Vagina (tissue), 2 donors: ENCODE measurements around the gene NFASC.

Experiments
- POLR2A ChIP-seq, 2 donors: fragments of 450-650 bp; IDR thresholded peaks; one replicate each; pipeline ENCODE4 v1.6.1; 2017; ENCODE audit warnings: antibody characterized with exemption in 2 of 2, mild to moderate bottlenecking in 2 of 2, moderate library complexity in 2 of 2
- POLR2AphosphoS5 ChIP-seq, 2 donors: sonication (generic); formaldehyde crosslinking; IDR thresholded peaks; one replicate each; pipeline ENCODE4 v1.9.0; 2017; ENCODE audit warnings: antibody characterized with exemption in 2 of 2, mild to moderate bottlenecking in 2 of 2, low read depth in 1 of 2; ENCODE audit not compliant: insufficient read depth in 1 of 2
- TF ChIP-seq, protein P1 (sequence below), 3 experiments: fragments of 450-650 bp in 2 of 3; fragments of 200-600 bp in 1 of 3; sonication (generic) in 1 of 3; IDR thresholded peaks; one replicate each; pipeline ENCODE4 v1.5.1; 2017 to 2019; ENCODE audit warnings: antibody characterized with exemption in 3 of 3, mild to moderate bottlenecking in 2 of 3, moderate library complexity in 2 of 3

DNA sequence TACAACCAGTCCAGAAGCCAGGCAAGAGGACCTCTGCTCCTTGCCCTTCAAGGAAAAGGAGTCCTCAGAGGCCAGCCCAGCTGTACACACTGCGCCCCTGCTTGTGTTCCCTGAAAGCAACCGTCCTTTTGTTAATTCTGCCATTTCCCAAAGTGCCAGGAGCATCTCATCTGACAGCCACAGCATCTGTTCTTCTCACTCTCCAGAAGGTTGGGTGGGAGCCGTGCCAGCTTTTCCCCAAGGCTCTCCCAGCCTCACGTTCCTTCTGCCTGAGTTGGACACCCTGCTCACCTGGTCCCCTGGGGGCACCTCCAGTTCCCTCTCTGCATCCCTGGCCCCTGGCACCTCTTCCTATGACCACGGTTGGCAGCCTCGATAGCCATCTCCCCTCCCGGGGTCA lies 161.8 kb downstream of the NFASC start:
- TF ChIP-seq POLR2A (IDR thresholded peaks at IDR 0.05) (no peak), POLR2AphosphoS5 (IDR thresholded peaks at IDR 0.05; ENCODE audit: insufficient read depth in 1 of 2, low read depth in 1 of 2) (no peak)
- TF ChIP-seq, protein P1, sequence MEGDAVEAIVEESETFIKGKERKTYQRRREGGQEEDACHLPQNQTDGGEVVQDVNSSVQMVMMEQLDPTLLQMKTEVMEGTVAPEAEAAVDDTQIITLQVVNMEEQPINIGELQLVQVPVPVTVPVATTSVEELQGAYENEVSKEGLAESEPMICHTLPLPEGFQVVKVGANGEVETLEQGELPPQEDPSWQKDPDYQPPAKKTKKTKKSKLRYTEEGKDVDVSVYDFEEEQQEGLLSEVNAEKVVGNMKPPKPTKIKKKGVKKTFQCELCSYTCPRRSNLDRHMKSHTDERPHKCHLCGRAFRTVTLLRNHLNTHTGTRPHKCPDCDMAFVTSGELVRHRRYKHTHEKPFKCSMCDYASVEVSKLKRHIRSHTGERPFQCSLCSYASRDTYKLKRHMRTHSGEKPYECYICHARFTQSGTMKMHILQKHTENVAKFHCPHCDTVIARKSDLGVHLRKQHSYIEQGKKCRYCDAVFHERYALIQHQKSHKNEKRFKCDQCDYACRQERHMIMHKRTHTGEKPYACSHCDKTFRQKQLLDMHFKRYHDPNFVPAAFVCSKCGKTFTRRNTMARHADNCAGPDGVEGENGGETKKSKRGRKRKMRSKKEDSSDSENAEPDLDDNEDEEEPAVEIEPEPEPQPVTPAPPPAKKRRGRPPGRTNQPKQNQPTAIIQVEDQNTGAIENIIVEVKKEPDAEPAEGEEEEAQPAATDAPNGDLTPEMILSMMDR (IDR thresholded peaks at IDR 0.05) = no peak
